GM19452 (cell line): Measurements from ENCODE around the gene CRTC3.
"Not testable (repeated sequence)": the region's sequence is repeated elsewhere in the genome, so short reads cannot be mapped to it uniquely, and the experiment has no call there.

Experiments
- ATAC-seq: cut with Tn5 transposase; IDR thresholded peaks from one replicate; pipeline ENCODE4 v1.9.1; 2021; ENCODE audit not compliant: unreplicated experiment

Gene CRTC3

GRCh38 chr15:90673357-90673756 lies 143.6 kb downstream of the CRTC3 start:
- ATAC-seq, result not testable (repeated sequence)

GRCh38 chr15:90674476-90674875 lies 144.8 kb downstream of the CRTC3 start:
- ATAC-seq, result no peak

DNA sequence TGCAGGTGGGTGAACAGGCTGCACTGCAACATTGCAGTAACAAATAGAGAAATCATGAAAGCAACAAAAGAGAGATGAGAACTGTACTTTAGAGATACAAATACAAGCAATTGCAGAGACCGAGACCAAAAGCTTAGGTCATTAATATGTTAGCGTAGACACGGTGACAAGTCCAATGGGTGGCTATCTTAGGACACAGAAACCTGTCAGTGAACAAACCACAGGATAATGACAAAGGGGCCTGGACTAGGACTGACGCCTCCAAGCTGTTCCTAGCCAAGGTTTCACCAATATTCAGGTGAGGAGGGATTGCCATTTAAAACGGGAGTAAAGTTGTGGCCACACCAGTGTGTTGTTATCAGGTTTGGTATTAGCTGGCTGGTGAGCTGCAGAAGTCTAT lies 145.7 kb downstream of the CRTC3 start:
- no peak for ATAC-seq

DNA sequence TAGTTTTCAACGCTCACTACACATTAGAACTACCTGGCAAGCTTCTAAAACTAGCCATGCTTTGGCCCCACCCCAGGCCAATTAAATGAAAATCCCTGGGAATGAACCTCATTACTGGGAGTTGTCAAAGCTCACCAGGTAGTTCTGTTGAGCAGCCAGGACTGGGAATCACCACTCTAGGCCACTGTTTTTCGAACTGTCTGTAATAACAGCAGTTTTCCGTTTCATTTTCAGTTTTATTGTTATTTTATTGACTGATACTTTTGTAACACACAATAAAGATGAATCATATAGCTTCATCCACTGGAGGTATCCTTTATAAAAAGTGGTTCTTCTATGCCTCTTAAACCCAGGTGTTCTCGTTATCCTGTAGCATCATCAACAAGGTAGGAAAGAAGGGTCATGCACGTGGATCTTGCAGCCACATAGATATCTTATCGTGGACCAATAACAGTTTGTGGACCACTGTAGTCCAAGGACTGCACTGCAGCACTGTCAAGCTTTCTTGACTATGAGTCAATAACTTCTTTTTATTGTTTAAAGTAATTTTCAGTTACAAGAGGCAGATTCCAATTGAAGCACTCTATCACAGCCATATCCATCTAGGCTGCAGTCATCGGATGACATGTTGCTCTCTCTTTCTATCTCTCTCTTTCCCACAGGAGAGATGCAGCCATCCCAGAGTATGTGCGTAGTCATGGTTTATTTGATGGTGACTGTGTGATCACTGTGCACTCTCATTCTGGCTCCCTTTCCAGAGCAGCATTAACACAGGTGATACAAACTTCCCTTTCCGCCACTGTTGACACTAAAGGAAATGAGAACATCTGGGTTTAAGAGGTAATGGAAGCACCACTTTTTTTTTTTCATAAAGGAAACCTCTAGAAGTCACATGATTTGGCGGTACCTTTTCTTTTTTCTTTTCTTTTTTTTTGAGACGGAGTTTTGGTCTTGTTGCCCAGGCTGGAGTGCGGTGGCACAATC lies 148.4 kb downstream of the CRTC3 start:
- no peak for ATAC-seq

DNA sequence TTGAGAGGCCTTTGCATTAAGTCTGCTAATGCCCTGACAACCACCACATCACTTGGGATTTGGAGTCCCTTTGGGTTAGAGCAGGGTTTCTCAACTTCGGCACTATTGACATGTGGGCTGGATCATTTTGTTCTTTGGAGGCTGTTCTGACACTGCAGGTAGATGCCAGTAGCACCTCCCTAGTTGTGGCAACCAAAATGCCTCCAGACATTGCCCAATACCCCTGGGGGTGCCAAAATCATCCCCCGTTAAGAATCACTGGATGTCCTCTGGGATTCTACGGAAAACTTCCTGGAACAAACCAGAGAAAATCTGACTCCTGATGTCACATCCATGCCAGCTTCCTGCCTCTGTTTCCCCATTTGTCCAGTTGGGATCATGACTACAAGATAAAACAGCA lies 150.2 kb downstream of the CRTC3 start:
- no peak for ATAC-seq

DNA sequence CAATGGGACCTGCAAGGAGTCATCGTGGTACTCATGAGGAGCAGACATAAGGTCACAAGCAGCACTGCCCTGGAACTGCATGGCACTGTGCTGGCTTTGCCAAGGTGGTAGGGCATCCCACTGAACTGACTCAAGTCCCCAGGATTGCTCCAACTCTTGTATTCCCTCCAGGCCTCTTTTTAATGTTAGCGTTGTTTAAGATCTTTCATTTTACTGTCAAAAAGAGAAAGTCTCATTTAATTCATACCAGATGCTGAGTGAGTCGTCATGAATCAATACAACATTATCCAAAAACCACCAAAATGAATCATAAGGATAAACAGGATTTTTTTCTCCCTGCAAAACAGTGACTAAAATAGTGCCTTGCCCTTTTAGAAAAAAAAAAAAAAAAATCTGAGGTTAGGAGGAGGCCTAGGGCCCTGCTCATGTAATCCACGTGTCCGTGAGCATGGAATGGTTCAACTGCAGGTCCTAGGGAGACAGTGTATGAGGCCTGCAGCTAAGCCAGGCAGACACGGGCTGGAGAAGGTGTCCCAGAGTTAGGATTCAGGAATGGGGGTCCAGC lies 150.7 kb downstream of the CRTC3 start:
- ATAC-seq, result no peak

GRCh38 chr15:90681056-90681455 lies 151.3 kb downstream of the CRTC3 start:
- no peak for ATAC-seq

DNA sequence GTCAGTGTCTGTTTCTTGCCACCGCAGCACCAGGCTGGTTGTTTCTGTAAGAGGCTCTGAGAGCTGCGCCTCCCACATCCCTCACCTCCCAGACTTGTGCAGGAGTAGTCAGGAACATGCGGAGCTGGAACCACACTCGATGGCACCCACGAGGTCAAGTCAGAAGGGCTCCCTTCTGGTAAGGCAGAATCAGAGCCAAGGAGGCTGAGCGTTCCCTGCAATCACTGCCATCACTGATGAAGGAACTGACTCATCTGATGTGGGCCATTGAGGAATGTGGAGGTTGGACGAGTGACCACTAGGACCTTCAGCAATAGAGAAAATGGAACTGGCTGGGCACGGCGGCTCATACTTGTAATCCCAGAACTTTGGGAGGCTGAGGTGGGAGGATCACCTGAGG lies 151.8 kb downstream of the CRTC3 start:
- ATAC-seq, result no peak

DNA sequence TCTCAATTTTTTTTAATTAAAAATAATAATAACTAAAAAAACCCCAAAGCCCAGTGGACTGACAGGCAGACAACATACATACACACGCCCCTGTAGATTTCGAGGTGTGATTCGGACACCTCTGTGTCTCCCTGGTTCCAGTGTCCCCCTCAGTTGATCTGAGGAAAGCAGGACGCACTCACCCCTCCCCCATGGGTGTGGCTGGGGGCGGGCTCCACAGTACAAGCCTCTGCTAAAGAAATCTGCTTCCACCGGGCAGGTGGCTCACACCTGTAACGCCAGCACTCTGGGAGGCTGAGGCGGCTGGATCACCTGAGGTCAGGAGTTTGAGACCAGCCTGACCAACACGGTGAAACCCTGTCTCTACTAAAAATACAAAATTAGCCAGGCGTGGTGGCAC lies 153.6 kb downstream of the CRTC3 start:
- no peak for ATAC-seq

DNA sequence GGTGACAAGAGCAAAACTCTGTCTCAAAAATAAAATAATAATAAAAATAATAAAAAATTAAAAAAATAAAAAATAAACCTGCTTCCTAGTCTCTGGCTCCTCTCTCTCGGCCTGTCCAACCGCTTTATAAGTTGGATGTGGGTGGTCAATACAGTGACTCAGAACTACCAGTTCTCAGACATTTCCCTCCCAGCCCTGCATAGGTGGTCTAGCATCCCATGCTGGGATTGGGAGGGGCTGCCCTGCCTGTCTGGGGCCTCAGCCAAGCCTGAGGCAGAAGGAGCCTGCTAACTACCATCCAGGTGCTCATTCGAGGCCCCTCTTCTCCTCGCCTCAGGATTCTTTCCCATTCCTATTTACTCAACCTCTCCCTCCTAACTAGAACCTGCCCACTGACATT lies 154.2 kb downstream of the CRTC3 start:
- no peak for ATAC-seq

GRCh38 chr15:90684281-90684680 lies 154.6 kb downstream of the CRTC3 start:
- ATAC-seq, result no peak

DNA sequence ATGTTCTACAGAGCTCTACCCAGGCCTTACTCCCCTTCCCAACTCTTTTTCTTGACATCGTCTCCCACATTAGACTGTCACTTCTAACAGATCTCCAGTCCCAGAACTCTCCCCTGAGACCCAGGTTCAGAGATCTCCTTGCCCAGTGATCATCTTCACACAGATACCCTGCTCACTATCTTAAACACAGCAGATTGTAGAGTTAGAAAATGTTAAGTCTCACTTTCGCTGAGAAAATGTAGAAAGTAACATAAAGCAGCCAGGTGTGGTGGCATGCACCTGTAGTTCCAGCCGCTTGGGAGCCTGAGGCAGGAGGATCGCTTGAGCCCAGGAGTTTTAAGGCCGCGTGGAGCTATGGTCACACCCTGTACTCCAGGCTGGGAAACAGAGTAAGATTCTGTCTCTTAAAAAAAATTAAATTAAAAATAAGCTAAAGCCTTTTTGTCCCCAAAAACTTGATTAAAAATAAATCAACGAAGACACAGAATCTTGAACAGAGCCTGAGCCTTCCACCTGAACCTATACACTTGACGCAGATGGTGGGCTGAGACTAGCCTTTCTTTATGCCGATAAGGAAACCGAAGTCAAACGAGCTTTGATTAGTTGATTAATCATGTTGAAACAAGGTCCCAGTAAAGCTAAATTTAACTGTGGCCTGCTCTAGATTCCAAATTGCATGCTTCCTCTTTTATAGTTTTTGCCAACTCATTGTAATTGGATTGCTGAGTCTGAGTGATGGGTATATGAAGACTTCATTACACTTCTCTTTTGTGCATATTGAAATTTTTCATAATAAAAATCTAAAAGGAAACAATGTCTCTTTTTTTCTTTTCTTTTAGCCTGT lies 156.1 kb downstream of the CRTC3 start:
- ATAC-seq, result peak; percentile 25

DNA sequence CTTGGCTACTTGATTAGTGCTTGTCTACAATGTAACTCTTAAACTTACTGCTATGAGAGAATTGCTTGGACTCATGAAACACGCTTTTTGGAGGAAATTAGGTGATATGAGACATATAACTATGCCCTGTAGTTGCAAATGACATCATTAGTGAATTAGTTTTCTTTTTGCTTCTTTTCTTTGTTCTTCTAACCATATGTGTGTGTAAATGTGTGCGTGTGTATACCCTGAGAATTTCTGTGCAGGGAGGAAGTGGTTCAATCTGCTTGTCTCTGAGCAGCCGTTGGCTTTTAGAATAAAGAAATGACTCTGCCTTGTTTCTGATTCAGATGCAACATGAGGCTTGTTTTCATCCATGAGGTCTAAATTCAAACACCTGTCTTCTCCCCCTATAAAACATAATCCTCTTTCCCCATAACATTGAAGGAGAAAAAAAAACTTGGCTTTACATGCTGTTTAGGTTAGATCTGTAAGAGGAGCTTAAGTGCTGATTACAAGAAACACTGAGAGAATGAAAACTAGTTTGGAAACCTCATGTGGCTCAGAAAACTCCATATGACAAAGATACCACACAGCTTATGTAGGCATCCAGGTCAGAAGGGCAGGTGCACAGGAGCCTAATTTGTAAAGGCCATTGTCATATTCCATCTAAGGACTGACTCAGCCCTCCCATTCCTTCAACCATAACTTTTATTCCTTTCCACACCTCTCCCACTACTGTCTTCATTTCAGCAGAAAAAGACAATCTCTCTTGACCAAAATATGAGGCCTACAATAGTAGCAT lies 156.9 kb downstream of the CRTC3 start:
- peak; percentile 87 for ATAC-seq

GRCh38 chr15:90689326-90689961 lies 159.7 kb downstream of the CRTC3 start:
- not testable (repeated sequence) for ATAC-seq

DNA sequence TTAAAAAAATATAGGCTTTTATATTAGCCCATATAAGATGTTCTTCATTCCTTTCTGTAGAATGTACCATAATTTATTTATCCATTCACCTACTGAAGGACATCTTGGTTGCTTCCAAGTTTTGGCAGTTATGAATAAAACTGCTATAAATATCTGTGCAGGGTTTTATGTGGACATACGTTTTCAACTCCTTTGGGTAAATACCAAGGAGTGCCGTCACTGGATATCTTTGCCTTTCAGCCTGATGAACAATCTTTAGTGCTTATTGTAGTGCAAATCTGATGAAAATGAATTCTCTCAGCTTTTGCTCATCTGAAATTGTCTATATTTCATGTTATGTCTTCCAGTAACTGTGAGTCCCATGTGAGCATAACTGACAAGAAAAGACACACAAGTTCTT lies 160.9 kb downstream of the CRTC3 start:
- no peak for ATAC-seq

DNA sequence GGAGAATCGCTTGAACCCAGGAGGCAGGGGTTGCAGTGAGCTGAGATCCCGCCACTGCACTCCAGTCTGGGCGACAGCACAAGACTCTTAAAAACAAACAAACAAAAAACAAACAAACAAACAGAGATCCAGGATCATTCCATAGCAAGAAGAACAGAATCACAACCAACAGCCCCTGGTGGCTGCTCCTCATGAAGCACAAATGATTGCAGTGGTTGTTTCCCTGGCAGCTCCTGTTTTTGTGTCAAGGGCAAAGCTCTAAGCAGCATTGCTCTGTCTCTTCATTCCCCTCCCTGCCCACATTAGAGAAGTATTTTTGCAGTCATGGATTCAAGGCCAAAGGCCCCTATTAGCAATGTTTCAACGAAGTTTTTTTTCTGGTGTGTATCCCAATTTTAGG lies 161.6 kb downstream of the CRTC3 start:
- no peak for ATAC-seq

GRCh38 chr15:90691982-90692773 lies 162.5 kb downstream of the CRTC3 start:
- ATAC-seq, result peak; percentile 58
